Esophagus squamous epithelium (tissue), 5 donors: Measurements from ENCODE around the gene TRAF2. TPM values are rescaled to one million over a fixed set of nuclear protein-coding genes. Genes with fewer than 3 reads are reported as not detected.
A peak's percentile ranks its signal among the peaks of the same experiment; 100 is the strongest.

Source experiments
- DNase-seq: peaks from one replicate; lab custom pipeline; 2025; lab: John Stamatoyannopoulos, UW
- H3K27ac ChIP-seq, 4 donors: fragments of 200-600 bp; sonication (generic); one replicate each; pipeline ENCODE4 v1.5.1; 2016 to 2019; ENCODE audit warnings: mild to moderate bottlenecking in 1 of 4
- H3K27me3 ChIP-seq, 4 donors: fragments of 200-600 bp; sonication (generic); 1 replicate in 3 of 4; 2 replicates in 1 of 4; pipeline versions ENCODE4 v1.5.1 to v1.6.0; 2017 to 2021; ENCODE audit warnings: antibody characterized with exemption in 1 of 4
- H3K36me3 ChIP-seq, 3 donors: fragments of 200-600 bp; sonication (generic); one replicate each; pipeline ENCODE4 v1.5.1; 2016 to 2019
- H3K4me1 ChIP-seq, 3 donors: fragments of 200-600 bp; sonication (generic); one replicate each; pipeline ENCODE4 v1.5.1; 2017 to 2019
- H3K4me3 ChIP-seq, 4 donors: fragments of 200-600 bp; sonication (generic); 1 replicate in 3 of 4; 2 replicates in 1 of 4; pipeline ENCODE4 v1.5.1; 2016 to 2019; ENCODE audit warnings: mild to moderate bottlenecking in 2 of 4, moderate library complexity in 1 of 4
- H3K9me3 ChIP-seq, 3 donors: fragments of 200-600 bp; sonication (generic); one replicate each; pipeline ENCODE4 v1.5.1; 2016 to 2019
- POLR2A ChIP-seq, 4 donors: fragments of 450-650 bp; IDR thresholded peaks; one replicate each; pipeline ENCODE4 v1.6.1; 2017; ENCODE audit warnings: antibody characterized with exemption in 4 of 4, mild to moderate bottlenecking in 4 of 4, moderate library complexity in 3 of 4
- WGBS, 2 donors: methylation state at CpG; one replicate each; pipeline ENCODE4 v1.1.5; 2018; 5-methylcytosine and 5-hydroxymethylcytosine counted together
- intact Hi-C: fragments of 100-400 bp; cut with DNase I; formaldehyde crosslinking; loops from one replicate; pipeline ENCODE4 v1.15.0; 2022
- total RNA-seq, 4 donors: library from RNA; depleted of rRNA; stranded (reverse); fragments of >200 nt; gene quantifications; one replicate each; pipeline ENCODE4 v1.1.0, GENCODE V29; 2016
- TF ChIP-seq, protein P1 (sequence below), 6 experiments: fragments of 450-650 bp in 4 of 6; fragments of 200-600 bp in 2 of 6; sonication (generic) in 2 of 6; IDR thresholded peaks; one replicate each; pipeline ENCODE4 v1.5.1; 2016 to 2019; ENCODE audit warnings: antibody characterized with exemption in 6 of 6, mild to moderate bottlenecking in 4 of 6, moderate library complexity in 4 of 6
- donor health status: DM: yes; HTN: yes; CAD: no.

Gene TRAF2
- total RNA-seq, 4 donors from 2014 or later = 8.0 to 20.9 (median 13.2) TPM

DNA sequence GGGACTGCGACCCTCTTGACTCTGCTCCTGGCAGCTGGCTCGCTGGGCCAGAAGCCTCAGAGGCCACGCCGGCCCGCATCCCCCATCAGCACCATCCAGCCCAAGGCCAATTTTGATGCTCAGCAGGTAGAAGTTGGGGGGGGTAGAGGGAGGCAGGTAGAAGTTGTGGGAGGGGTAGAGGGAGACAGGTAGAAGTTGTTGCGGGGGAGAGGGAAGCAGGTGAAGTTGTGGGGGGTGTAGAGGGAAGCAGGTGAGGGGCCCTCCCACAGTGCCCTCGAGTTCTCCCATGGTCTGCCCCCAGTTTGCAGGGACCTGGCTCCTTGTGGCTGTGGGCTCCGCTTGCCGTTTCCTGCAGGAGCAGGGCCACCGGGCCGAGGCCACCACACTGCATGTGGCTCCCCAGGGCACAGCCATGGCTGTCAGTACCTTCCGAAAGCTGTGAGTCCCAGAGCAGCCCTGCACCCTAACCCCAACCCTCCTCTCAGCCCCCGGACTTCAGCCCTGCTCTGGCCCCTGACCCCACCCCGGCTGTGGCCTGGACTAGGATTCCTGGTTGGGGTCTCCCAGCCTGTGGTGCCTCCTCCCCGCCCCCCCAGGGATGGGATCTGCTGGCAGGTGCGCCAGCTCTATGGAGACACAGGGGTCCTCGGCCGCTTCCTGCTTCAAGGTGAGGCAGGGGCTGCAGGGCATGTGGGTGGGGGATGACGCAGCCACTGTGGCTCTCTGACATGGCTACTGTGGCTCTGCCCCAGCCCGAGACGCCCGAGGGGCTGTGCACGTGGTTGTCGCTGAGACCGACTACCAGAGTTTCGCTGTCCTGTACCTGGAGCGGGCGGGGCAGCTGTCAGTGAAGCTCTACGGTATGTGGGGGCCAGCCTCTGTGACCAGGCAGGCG is 59.3 kb downstream of the TRAF2 start:
- Histone ChIP-seq H3K27ac (no peak overlapping the region), H3K4me3 (no peak overlapping the region), H3K4me1 (peaks cover 30 to 68% (median 37%) of the 10 kb centered on the region in 3 donors), H3K27me3 (no peaks in the 10 kb centered on the region), H3K36me3 (peaks cover 20 to 26% (median 22%) of the 10 kb centered on the region in 3 donors), H3K9me3 (no peaks in the 10 kb centered on the region)
- no peak for DNase-seq
- TF ChIP-seq, protein P1, sequence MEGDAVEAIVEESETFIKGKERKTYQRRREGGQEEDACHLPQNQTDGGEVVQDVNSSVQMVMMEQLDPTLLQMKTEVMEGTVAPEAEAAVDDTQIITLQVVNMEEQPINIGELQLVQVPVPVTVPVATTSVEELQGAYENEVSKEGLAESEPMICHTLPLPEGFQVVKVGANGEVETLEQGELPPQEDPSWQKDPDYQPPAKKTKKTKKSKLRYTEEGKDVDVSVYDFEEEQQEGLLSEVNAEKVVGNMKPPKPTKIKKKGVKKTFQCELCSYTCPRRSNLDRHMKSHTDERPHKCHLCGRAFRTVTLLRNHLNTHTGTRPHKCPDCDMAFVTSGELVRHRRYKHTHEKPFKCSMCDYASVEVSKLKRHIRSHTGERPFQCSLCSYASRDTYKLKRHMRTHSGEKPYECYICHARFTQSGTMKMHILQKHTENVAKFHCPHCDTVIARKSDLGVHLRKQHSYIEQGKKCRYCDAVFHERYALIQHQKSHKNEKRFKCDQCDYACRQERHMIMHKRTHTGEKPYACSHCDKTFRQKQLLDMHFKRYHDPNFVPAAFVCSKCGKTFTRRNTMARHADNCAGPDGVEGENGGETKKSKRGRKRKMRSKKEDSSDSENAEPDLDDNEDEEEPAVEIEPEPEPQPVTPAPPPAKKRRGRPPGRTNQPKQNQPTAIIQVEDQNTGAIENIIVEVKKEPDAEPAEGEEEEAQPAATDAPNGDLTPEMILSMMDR (IDR thresholded peaks at IDR 0.05) = no peak
- TF ChIP-seq POLR2A (IDR thresholded peaks at IDR 0.05) = no peak
- intact Hi-C loops = loop anchor here (10.0 kb wide), 1 partner anchor 91 kb away; the partner anchor contains the start of gene MAMDC4
- WGBS, 2 donors = 61 to 84% methylated on average over 6 to 8 of the region's 30 CpGs

DNA sequence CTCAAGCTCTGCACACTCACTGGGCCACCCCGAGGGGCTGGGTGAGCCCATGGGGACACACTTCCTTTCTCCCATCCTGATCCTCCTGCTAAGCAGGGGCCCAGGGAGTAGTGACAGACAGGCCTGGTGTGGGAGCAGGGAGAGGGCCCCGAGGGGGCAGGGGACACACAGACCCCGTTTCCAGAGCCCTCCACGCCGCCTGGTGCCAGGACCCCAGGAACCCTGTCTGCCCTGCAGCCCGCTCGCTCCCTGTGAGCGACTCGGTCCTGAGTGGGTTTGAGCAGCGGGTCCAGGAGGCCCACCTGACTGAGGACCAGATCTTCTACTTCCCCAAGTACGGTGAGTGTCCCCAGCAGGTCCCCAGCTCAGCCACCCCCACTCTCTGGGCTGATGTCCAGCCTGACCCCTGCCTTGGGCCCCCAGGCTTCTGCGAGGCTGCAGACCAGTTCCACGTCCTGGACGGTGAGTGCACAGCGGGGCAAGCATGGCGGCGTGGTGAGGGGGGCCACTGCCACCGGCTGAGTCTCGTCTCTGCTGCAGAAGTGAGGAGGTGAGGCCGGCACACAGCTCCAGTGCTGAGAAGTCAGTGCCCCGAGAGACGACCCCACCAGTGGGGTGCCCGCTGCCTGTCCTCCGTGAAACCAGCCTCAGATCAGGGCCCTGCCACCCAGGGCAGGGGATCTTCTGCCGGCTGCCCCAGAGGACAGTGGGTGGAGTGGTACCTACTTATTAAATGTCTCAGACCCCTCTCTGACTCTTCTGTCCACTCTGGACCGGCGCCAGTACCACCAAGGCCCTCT is 60.1 kb downstream of the TRAF2 start:
- 80 to 87% methylated on average over 4 to 6 of the region's 27 CpGs for WGBS, 2 donors
- peaks cover 12 to 18% (median 13%) of the 10 kb centered on the region in 3 donors for H3K36me3 ChIP-seq
- intact Hi-C loops = loop anchor here (10.0 kb wide), 1 partner anchor 92 kb away; the partner anchor contains the start of gene MAMDC4
- H3K9me3 ChIP-seq = no peaks in the 10 kb centered on the region
- no peak overlapping the region for H3K4me3 ChIP-seq
- TF ChIP-seq POLR2A (IDR thresholded peaks at IDR 0.05) = no peak
- H3K27me3 ChIP-seq = no peaks in the 10 kb centered on the region
- H3K4me1 ChIP-seq = peaks cover 31 to 73% (median 39%) of the 10 kb centered on the region in 3 donors
- no peak for DNase-seq
- H3K27ac ChIP-seq = no peak overlapping the region

DNA sequence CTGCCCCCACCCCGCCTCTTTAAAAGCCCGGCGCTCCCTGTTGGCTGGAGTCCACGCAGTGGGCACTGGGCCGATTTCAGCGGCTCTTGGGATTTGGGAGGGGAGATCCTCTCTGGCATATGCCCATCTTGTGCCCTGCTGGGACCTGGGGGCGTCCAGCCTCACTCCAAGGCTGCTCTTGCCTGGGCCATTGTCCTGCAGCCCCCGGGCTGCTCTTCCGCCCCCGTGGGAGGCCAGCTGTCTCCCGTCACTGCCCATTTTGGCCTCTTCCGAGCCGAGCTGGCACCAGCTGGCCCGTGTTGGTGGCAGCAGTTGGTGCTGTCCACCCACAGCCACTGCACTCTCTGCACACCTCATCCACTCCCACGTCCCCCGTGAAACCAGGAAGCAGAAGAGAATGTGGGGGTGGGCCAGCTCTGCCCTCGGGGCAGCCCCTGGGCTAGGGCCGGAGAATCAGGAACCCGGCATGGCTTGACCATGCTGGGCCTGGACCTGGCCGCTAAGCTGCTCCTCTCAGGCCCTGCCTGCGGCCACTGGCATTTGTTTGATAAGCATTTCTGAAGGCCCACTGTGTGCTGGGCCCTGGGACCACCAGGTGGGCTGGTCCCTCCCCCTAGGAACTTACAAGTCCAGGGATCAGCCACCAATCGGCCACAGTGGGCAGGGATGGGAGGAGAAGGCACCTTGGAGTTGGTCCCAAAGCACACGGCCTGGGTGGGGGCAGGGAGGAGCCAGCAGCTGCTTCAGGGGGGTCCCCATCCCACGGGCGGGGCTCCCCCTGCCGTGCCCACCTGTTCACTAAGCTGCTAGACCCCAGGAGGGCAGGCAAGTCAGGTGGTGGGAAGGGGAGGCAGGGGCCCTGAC is 60.9 kb downstream of the TRAF2 start:
- peak overlapping the region in 2 of 4 donors; percentile 50 to 91 for H3K27ac ChIP-seq
- intact Hi-C loops = loop anchor here (10.0 kb wide), 1 partner anchor 92 kb away; the partner anchor contains the start of gene MAMDC4
- 33 to 68% methylated on average over 1 to 5 of the region's 26 CpGs for WGBS, 2 donors
- DNase-seq = no peak
- TF ChIP-seq POLR2A (IDR thresholded peaks at IDR 0.05) = no peak
- TF ChIP-seq, protein P1 (IDR thresholded peaks at IDR 0.05) = no peak
- H3K9me3 ChIP-seq = no peaks in the 10 kb centered on the region
- H3K4me1 ChIP-seq = peaks cover 30 to 67% (median 39%) of the 10 kb centered on the region in 3 donors
- H3K36me3 ChIP-seq = peaks cover 3 to 10% (median 5%) of the 10 kb centered on the region in 3 donors
- no peaks in the 10 kb centered on the region for H3K27me3 ChIP-seq
- no peak overlapping the region for H3K4me3 ChIP-seq

DNA sequence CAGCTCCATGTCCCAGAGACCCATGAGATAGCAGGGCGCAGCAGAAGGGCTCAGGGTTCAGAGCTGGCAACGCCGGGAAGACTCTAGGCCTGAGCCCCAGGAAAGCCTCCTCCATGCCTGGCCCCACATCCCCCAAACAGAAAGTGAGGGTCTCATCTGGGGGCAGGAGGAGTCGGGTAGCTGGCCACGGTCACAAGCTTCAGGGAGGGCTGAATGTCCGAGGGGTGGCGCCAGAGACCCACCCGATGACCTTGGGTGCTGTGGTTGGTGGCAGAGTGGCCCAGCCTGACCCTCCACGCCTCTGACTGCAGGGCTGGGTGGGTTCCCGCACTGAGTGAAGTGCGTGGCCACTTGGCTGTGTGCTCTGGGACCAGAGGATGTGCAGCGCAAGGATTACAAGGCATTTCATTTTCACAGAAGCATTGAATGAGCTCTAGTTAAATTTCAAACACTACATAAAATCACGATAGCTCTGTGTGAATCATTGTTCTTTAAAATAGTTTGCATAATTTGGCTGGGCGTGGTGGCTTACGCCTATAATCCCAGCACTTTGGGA is 61.7 kb downstream of the TRAF2 start:
- H3K27ac ChIP-seq = peak overlapping the region; percentile 18 to 91 (median 70)
- peaks cover 22 to 60% (median 38%) of the 10 kb centered on the region in 3 donors for H3K4me1 ChIP-seq
- no peaks in the 10 kb centered on the region for H3K27me3 ChIP-seq
- peaks cover 0 to 2% (median 0%) of the 10 kb centered on the region in 3 donors for H3K36me3 ChIP-seq
- no peak overlapping the region for H3K4me3 ChIP-seq
- H3K9me3 ChIP-seq = no peaks in the 10 kb centered on the region
- no peak for DNase-seq
- 22 to 35% methylated on average over 7 to 12 of the region's 15 CpGs for WGBS, 2 donors
- intact Hi-C loops = loop anchor here (10.0 kb wide), 1 partner anchor 93 kb away; the partner anchor contains the start of gene MAMDC4
- TF ChIP-seq POLR2A (IDR thresholded peaks at IDR 0.05) = no peak
- TF ChIP-seq, protein P1 (IDR thresholded peaks at IDR 0.05) = peak in 5 of 6 experiments; percentile 24 to 51 (median 40)
